NCI-H1048 (cell line): ENCODE measurements around the gene PRCD.
A peak's percentile ranks its signal among the peaks of the same experiment; 100 is the strongest.

Source experiments
- DNase-seq: peaks from one replicate; lab custom pipeline; 2025; lab: John Stamatoyannopoulos, UW

The PRCD gene

GRCh38 chr17:76570877-76571471 lies 31.1 kb downstream of the PRCD start:
- DNase-seq, result no peak

DNA sequence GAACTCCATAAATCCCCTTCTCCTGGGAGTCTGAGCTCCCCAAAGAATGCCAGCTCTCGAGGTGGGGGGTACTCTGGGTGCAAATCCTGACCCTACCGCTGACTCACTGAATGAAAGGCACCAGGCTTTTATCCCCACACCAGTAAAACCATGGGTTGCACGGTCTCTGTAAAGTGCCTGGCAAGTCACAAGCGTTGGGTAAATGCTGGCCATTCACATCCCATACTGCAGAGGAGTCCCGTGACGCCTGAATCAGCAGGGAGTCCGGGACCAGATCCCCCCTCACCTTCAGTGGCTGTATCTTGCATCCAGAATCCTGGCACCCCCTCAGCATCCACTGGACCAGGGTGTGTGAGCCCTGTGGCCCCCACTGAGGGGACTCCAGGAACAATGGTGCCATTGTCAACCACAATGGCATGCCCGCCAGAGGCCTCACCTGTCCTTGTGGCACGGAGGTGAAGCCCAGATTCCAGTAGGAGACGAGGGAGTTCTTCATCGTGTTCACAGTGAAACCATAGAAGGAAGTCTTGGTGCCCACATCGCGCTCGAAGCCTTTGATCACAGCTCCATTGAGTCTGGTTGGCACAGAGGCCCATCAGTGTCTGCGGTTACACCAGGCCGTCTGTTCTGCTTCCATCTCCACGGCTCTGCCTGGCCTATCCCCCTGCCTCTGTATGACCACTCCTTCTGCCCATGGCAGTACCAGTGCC lies 32.5 kb downstream of the PRCD start:
- DNase-seq, result no peak

DNA sequence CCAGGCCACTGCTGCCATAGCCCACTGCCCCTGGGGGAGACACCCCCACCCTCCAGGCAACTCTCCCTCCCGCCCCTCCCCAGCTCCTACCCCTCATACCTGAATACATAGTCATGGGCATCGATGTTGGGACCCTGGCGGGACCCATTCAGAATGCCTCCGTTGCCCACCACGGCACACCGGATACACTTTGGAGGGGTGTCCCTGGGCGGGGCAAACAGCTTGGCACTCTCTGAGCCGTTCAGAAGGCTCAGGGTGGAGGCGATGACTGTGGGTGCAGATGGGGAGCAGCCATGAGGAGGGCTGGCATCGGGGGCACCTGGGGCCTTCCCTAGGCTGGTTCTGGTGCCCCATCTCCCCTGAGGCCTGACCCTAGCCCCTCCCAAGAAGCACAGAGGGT lies 33.3 kb downstream of the PRCD start:
- DNase-seq, result no peak

GRCh38 chr17:76574166-76574565 lies 34.3 kb downstream of the PRCD start:
- no peak for DNase-seq

GRCh38 chr17:76575570-76575969 lies 35.7 kb downstream of the PRCD start:
- no peak for DNase-seq

GRCh38 chr17:76576189-76576588 lies 36.3 kb downstream of the PRCD start:
- no peak for DNase-seq

DNA sequence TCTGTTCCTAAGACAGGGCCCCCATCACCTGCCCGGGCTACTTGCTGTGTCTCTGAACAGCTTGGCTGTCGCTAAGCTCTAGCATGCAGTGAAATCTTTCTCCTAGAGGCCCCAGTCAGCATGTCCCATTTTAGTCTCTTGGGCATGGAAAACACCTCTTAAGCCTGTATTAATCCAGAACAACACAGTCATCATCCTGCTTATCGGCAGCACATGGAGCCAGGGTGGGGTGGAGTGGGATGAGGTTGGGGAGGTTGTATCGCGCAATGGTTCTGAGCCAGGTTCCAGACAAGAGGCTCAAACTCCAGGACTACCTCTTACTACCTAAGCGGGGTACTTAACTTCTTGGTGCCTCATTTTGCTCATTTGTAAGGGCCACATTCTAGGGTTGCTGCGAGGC lies 38.0 kb downstream of the PRCD start:
- no peak for DNase-seq

- no peak for DNase-seq
These were observed 38.5 kb downstream of the PRCD start for GRCh38 chr17:76578376-76578775.

DNA sequence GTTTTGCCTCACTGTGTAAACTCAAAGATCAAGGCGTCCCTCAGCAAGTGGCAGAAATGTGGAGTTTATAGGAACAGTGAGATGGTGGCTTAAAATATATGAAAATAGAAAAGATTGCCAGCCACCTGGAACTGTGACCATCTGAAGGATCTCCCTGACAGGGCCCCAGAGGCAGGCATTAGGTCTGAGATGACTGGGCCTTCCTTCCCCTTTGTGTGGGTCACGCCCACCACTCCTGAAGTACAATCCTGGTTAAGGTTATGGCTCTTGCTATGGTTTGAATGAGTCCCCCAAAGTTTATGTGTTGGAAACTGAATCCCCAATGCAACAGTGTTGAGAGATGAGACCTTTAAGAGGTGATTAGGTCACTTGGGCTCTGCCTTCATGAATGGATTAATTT lies 39.4 kb downstream of the PRCD start:
- DNase-seq, result no peak

- DNase-seq, result no peak
These were observed 41.7 kb downstream of the PRCD start for GRCh38 chr17:76581515-76581914.

DNA sequence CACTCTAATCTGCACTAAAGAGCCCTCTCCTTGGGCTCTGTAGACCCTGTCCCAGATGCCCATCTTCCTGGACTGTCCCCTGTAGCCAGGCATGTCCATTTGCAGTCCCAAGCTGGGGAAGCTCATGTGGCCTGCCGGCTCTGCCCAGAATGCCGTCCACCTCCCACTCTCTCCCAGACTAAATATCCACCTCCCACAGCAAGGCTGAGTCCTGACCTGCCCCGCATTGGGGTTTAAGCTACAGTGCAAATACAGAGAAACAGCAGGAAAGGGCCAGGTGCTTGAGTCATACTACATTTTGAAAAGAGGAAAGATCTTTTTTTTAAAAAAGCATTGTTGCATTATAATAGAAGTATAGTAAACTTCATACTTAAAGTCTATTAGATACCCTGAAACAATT lies 42.8 kb downstream of the PRCD start:
- DNase-seq, result no peak

GRCh38 chr17:76584427-76585032 lies 44.7 kb downstream of the PRCD start:
- DNase-seq, result no peak

DNA sequence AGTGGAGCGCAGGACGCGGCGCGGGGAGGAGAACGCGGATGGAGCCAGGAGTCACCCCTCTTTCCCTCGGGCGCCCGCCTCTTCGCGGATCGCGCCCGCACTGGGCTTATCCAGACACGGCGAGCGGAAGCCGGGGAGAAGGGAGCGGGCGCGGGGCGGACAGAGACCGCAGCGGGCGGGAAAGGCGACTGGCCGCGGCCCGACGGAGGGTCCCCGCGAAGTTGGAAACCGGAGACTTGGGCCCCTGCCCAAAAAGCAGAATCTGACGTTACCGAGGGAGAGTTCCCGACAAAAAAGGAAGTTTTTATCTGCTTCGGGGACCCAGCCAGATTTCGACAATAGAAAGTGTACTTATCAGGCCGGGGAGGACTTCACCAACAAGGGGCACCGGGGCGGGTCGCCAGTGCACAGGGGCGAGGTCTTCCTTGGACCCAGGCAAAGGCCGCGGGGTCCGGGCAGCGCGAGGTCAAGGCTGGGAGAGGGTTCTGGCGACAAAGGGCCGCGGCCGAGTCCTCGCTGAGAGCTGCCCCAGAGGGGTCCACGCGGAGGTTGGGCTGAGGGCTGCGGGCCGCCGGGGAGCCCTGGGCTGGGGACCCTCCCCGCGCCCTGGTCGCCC lies 45.3 kb downstream of the PRCD start:
- peak; percentile 12 for DNase-seq

DNA sequence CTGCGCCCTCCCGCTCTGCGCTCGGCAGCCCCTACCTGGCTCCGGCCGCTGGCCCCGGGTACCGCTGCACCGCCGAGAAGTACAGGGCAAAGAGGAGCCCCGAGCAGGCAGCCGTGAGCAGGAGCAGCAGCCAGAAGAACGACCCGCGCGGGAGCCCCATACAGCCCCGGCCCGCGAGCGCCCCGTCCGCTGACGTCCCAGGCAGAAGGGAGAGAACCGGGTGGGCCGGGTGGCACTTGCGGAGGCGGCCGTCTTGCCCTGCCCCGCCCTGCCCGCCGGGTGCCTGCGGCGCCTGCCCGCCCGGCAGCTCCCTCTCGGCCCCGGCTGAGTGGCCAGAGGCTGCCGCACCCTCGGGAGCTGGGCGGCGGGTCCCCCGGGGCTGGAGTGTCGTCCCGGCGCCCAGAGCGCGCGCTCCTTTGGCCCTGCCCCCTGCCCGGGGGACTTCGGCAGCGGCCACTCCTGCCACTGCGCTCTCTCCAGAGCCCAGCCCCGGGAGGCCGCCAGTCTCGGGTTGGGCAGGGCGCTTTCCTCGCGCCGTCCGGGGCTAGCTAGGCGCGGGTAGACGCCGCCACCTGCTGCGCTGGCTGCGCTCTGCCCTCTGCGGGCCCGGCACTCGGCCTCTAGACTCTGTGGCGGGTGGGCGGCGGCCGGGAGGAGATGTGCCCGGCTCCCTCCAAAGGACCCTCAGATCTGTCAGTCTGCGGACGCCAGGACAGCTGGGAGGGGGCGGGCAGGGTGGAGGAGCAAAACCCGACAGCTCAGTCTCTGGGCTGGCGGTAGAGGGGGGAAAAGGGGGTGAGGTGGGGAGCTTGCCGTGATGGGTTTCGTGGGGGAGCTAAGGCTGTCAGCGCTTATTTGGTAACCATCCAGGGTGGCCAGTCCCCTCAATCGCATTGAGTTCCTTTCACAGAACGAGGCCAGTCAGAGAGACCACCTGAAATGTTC lies 46.1 kb downstream of the PRCD start, which contains the start of gene ST6GALNAC2:
Gene ST6GALNAC2 (minus strand): TSS at position 212 of the 945 bp plus-strand sequence. CDS start 52 bp downstream, at position 160.
- no peak for DNase-seq

- no peak for DNase-seq
These were observed 47.1 kb downstream of the PRCD start for GRCh38 chr17:76586741-76587487.

GRCh38 chr17:76588182-76588581 lies 48.3 kb downstream of the PRCD start:
- no peak for DNase-seq

DNA sequence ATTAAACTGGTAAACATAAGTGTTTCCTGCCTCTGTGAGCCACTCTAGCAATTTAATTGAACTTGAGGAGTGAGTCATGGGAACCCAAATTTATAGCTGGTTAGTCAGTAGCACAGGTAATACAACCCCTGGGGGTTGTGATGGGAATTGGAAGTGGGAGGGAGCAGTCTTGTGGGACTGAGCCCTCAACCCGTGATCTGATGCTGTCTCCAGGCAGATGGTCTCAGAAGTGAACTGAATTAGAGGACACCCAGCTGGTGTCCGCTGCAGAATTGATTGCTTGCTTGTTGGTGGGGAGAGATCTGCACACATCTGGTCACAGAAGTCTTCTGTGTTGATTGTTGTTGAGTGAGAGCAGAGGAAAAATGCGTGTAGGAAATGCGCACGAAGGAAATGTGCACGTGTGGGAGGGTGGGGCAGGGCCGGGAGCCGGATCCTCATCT lies 53.6 kb downstream of the PRCD start:
- no peak for DNase-seq

DNA sequence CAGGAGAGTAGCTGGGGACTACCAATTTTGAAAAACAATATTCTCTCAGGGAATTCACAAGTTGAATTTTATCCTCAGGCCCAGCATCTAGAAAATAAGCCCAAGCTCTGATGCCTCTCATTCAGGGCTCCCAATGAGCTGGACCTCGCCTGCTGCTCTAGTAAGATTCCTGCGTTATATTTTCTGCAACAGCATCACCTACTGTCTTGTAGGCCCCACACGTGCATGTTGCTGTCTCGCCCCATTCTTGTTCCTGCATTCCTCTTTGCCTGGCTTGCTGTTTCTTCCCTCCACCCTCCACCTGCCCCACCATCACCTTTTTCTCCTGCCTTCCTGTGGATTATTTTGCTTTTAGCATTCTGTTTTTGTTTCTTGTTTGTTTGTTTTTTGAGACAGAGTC lies 54.1 kb downstream of the PRCD start:
- no peak for DNase-seq

DNA sequence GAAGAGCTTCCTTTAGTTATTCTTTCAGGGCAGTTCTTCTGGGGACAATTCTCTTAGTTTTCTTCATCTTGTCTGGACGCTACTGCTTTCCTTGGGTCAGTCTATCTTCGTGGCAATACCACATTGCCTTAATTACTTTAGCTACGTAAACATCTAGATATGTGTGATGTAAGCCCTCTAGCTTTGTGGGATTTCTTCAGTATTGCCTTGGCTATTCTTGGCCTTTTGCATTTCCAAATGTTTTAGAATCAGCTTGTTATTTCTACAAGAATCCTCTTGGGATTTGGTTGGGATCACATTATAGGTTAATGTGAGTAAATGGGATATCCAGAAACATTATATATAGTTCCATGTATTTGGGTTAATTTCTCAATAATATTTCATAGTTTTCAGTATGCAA lies 54.8 kb downstream of the PRCD start:
- DNase-seq, result no peak
